GM23338 (cell line): Measurements from ENCODE around the gene KIAA1755. TPM values are rescaled to one million over a fixed set of nuclear protein-coding genes. Genes with fewer than 3 reads are reported as not detected.

Source experiments
- ATAC-seq: fragments of 200-7000 bp; cut with Tn5 transposase; 3 replicates; pipeline ENCODE4 v1.9.1; 2020
- DNase-seq: peaks from one replicate; pipeline ENCODE4 v3.0.0-alpha.2; 2015; ENCODE audit warnings: low spot score
- H2AFZ ChIP-seq: fragments of 200-600 bp; sonication (generic); 2 replicates; pipeline ENCODE4 v1.8.0; 2016; ENCODE audit warnings: antibody characterized with exemption, mild to moderate bottlenecking, moderate library complexity
- H3F3A ChIP-seq: fragments of 200-600 bp; sonication (generic); replicated peaks from 2 replicates; pipeline ENCODE4 v1.8.0; 2017; ENCODE audit warnings: antibody characterized with exemption, mixed run types, low read depth
- H3K27ac ChIP-seq: fragments of 200-600 bp; sonication (generic); 2 replicates; pipeline ENCODE4 v1.6.1; 2016; ENCODE audit warnings: low read depth
- H3K27me3 ChIP-seq: fragments of 200-600 bp; sonication (generic); 2 replicates; pipeline ENCODE4 v1.8.0; 2016; ENCODE audit warnings: mild to moderate bottlenecking, mixed run types, moderate library complexity; ENCODE audit not compliant: insufficient read depth
- H3K36me3 ChIP-seq: fragments of 200-600 bp; sonication (generic); 2 replicates; pipeline ENCODE4 v1.8.0; 2016; ENCODE audit warnings: mild to moderate bottlenecking; ENCODE audit not compliant: insufficient read depth
- H3K4me1 ChIP-seq: fragments of 200-600 bp; sonication (generic); 2 replicates; pipeline ENCODE4 v1.8.0; 2016; ENCODE audit warnings: mild to moderate bottlenecking, moderate library complexity; ENCODE audit not compliant: insufficient read depth
- H3K4me2 ChIP-seq: fragments of 200-600 bp; sonication (generic); 2 replicates; pipeline ENCODE4 v1.7.1; 2017; ENCODE audit warnings: mixed run types
- H3K4me3 ChIP-seq: fragments of 200-600 bp; sonication (generic); 2 replicates; pipeline ENCODE4 v1.6.1; 2016; ENCODE audit warnings: mixed run types
- H3K79me2 ChIP-seq: fragments of 200-600 bp; sonication (generic); replicated peaks from 2 replicates; pipeline ENCODE4 v1.8.0; 2017; ENCODE audit warnings: mild to moderate bottlenecking; ENCODE audit not compliant: insufficient read depth
- H3K9me2 ChIP-seq: fragments of 200-600 bp; sonication (generic); 2 replicates; pipeline ENCODE4 v1.8.0; 2017; ENCODE audit not compliant: insufficient read depth
- H4K20me1 ChIP-seq: fragments of 200-600 bp; sonication (generic); replicated peaks from 2 replicates; pipeline ENCODE4 v1.8.0; 2017; ENCODE audit warnings: mild to moderate bottlenecking; ENCODE audit not compliant: insufficient read depth
- H3K27ac Mint-ChIP-seq: 2 replicates; pipeline ENCODE4 v1.8.0; 2020; ENCODE audit warnings: inconsistent platforms, mild to moderate bottlenecking, moderate library complexity, mixed read lengths
- H3K27me3 Mint-ChIP-seq: 3 replicates; pipeline ENCODE4 v1.8.0; 2022; ENCODE audit warnings: low read depth, mild to moderate bottlenecking, moderate library complexity, mixed read lengths, inconsistent platforms; ENCODE audit not compliant: insufficient read depth, poor library complexity
- H3K36me3 Mint-ChIP-seq: 3 replicates; pipeline ENCODE4 v1.8.0; 2021; ENCODE audit warnings: low read depth, mild to moderate bottlenecking, inconsistent platforms, moderate library complexity, mixed read lengths
- H3K4me1 Mint-ChIP-seq: 3 replicates; pipeline ENCODE4 v1.8.0; 2020; ENCODE audit warnings: mild to moderate bottlenecking, inconsistent platforms, mixed read lengths
- H3K4me3 Mint-ChIP-seq: 3 replicates; pipeline ENCODE4 v1.8.0; 2021; ENCODE audit warnings: moderate library complexity, mild to moderate bottlenecking, inconsistent platforms, mixed read lengths
- H3K9me3 Mint-ChIP-seq: 3 replicates; pipeline ENCODE4 v1.8.0; 2020; ENCODE audit warnings: moderate library complexity, mild to moderate bottlenecking, inconsistent platforms, mixed read lengths
- EZH2 ChIP-seq: fragments of 200-600 bp; sonication (generic); IDR thresholded peaks from one replicate; pipeline ENCODE4 v1.8.0; 2017; ENCODE audit warnings: antibody characterized with exemption, mild to moderate bottlenecking, low read depth; ENCODE audit not compliant: unreplicated experiment
- EZH2phosphoT487 ChIP-seq: fragments of 200-600 bp; sonication (generic); IDR thresholded peaks from one replicate; pipeline ENCODE4 v1.8.1; 2018; ENCODE audit warnings: antibody characterized with exemption; ENCODE audit not compliant: unreplicated experiment
- JUNB ChIP-seq: IDR thresholded peaks from one replicate; pipeline ENCODE4 v1.6.1; 2016; ENCODE audit warnings: antibody characterized with exemption; ENCODE audit not compliant: unreplicated experiment
- STAT1 ChIP-seq: IDR thresholded peaks from one replicate; pipeline ENCODE4 v1.6.1; 2016; ENCODE audit warnings: antibody characterized with exemption; ENCODE audit not compliant: unreplicated experiment
- ZNF114 ChIP-seq: fragments of 250-450 bp; sonication (Bioruptor Pico); IDR thresholded peaks from 2 replicates; pipeline ENCODE4 v1.5.0; 2020; ENCODE audit warnings: mild to moderate bottlenecking, moderate library complexity
- ZNF331 ChIP-seq: fragments of 250-450 bp; sonication (Bioruptor Pico); IDR thresholded peaks from 2 replicates; pipeline ENCODE4 v1.5.0; 2020; ENCODE audit warnings: low read depth, mild to moderate bottlenecking, moderate library complexity
- polyA plus RNA-seq: library from polyadenylated mRNA; unstranded; fragments of >200 nt; fragmentation: Nextera tagmentation; extraction: Ambion mirVana; gene quantifications from 2 replicates; pipeline ENCODE4 v1.2.1, GENCODE V29; 2016
- total RNA-seq: library from RNA; depleted of rRNA; stranded (reverse); fragments of >200 nt; shearing (Covaris generic); gene quantifications from 2 replicates; pipeline ENCODE4 v1.2.3, GENCODE V29; 2014
- TF ChIP-seq, protein P1 (sequence below), 2 experiments: fragments of 200-600 bp in 1 of 2; sonication (generic) in 1 of 2; conservative IDR thresholded peaks; 2 replicates each; pipeline versions ENCODE4 v1.5.1 to v1.6.1; 2016 to 2017; ENCODE audit warnings: antibody characterized with exemption in 2 of 2, low read depth in 2 of 2, mild to moderate bottlenecking in 2 of 2, moderate library complexity in 1 of 2

The KIAA1755 gene
- total and polyA plus RNA-seq, 2 experiments from 2014 or later = 0.28 TPM; not detected in 1

- Histone ChIP-seq H3K4me2 (no peak overlapping the region), H3K9me2 (no peaks in the 10 kb centered on the region), H2AFZ (no peak overlapping the region), H4K20me1 (no peaks in the 10 kb centered on the region), H3K27me3 (no peaks in the 10 kb centered on the region), H3K4me3 (no peak overlapping the region), H3K27ac (no peak overlapping the region), H3F3A (no peaks in the 10 kb centered on the region), H3K36me3 (no peaks in the 10 kb centered on the region), H3K79me2 (no peaks in the 10 kb centered on the region), H3K4me1 (no peaks in the 10 kb centered on the region)
- Mint-ChIP-seq H3K27me3 (peaks cover 5% of the 10 kb centered on the region), H3K36me3 (no peaks in the 10 kb centered on the region), H3K27ac (no peak overlapping the region), H3K4me1 (no peaks in the 10 kb centered on the region; the same call in 1 of the 3 replicates), H3K4me3 (no peak overlapping the region), H3K9me3 (no peaks in the 10 kb centered on the region)
- TF ChIP-seq, protein P1, sequence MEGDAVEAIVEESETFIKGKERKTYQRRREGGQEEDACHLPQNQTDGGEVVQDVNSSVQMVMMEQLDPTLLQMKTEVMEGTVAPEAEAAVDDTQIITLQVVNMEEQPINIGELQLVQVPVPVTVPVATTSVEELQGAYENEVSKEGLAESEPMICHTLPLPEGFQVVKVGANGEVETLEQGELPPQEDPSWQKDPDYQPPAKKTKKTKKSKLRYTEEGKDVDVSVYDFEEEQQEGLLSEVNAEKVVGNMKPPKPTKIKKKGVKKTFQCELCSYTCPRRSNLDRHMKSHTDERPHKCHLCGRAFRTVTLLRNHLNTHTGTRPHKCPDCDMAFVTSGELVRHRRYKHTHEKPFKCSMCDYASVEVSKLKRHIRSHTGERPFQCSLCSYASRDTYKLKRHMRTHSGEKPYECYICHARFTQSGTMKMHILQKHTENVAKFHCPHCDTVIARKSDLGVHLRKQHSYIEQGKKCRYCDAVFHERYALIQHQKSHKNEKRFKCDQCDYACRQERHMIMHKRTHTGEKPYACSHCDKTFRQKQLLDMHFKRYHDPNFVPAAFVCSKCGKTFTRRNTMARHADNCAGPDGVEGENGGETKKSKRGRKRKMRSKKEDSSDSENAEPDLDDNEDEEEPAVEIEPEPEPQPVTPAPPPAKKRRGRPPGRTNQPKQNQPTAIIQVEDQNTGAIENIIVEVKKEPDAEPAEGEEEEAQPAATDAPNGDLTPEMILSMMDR (conservative IDR thresholded peaks at IDR 0.05; ENCODE audit: low read depth in 2 of 2) = no peak
- no peak for TF ChIP-seq ZNF114 (CRISPR knock-in tag)
- no peak for TF ChIP-seq JUNB
- no peak for TF ChIP-seq STAT1
- no peak for DNase-seq
- ATAC-seq = no peak
These were observed 93.1 kb downstream of the KIAA1755 start for GRCh38 chr20:38167328-38167850.

GRCh38 chr20:38166703-38167233 is 93.8 kb downstream of the KIAA1755 start:
- Mint-ChIP-seq H3K4me1 (no peaks in the 10 kb centered on the region; the same call in 1 of the 3 replicates), H3K9me3 (no peaks in the 10 kb centered on the region), H3K27me3 (peaks cover 5% of the 10 kb centered on the region), H3K27ac (no peak overlapping the region), H3K4me3 (no peak overlapping the region), H3K36me3 (no peaks in the 10 kb centered on the region)
- Histone ChIP-seq H3K4me1 (no peaks in the 10 kb centered on the region), H3K79me2 (no peaks in the 10 kb centered on the region), H4K20me1 (no peaks in the 10 kb centered on the region), H3K4me2 (no peak overlapping the region), H3K9me2 (no peaks in the 10 kb centered on the region), H2AFZ (no peak overlapping the region), H3K36me3 (no peaks in the 10 kb centered on the region), H3F3A (no peaks in the 10 kb centered on the region), H3K4me3 (no peak overlapping the region), H3K27ac (no peak overlapping the region), H3K27me3 (no peaks in the 10 kb centered on the region)
- DNase-seq (no peak), ATAC-seq (no peak)
- no peak for TF ChIP-seq STAT1
- TF ChIP-seq EZH2phosphoT487 = no peak
- TF ChIP-seq ZNF331 (CRISPR knock-in tag) = no peak
- TF ChIP-seq EZH2 = no peak
